MCF 10A (cell line): ENCODE measurements around the gene WWOX. TPM values are rescaled to one million over a fixed set of nuclear protein-coding genes. Genes with fewer than 3 reads are reported as not detected.

Experiments used
- BruUV-seq: library from RNA; stranded (reverse); fragments of 400-500 nt; replicated peaks from 2 replicates; lab custom pipeline; 2021; lab: Mats Ljungman, UMichigan
- CTCF ChIA-PET: fragments of 300-600 bp; sonication (Branson Sonifier 250); formaldehyde crosslinking; extraction: SDS; loops from one replicate; lab custom pipeline; 2021; ENCODE audit warnings: antibody characterized with exemption, inconsistent platforms; lab: Yijun Ruan, JAX
- POLR2A ChIA-PET: fragments of 300-600, 350-650 bp; sonication (Branson Sonifier 250); formaldehyde crosslinking; extraction: SDS; loops from one replicate; lab custom pipeline; 2020; ENCODE audit warnings: antibody characterized with exemption, inconsistent platforms; lab: Yijun Ruan, JAX
- DNase-seq: peaks from one replicate; pipeline ENCODE4 v3.0.0-alpha.2; 2018; ENCODE audit not compliant: unreplicated experiment
- H3K27ac Mint-ChIP-seq: one replicate; pipeline ENCODE4 v1.8.0; 2022; ENCODE audit warnings: mild to moderate bottlenecking, low read depth, mixed read lengths; ENCODE audit not compliant: unreplicated experiment
- H3K27me3 Mint-ChIP-seq: one replicate; pipeline ENCODE4 v1.8.0; 2022; ENCODE audit warnings: mixed read lengths; ENCODE audit not compliant: insufficient read depth, unreplicated experiment
- H3K36me3 Mint-ChIP-seq: one replicate; pipeline ENCODE4 v1.8.0; 2022; ENCODE audit warnings: mild to moderate bottlenecking, moderate library complexity, mixed read lengths; ENCODE audit not compliant: insufficient read depth, unreplicated experiment
- H3K4me1 Mint-ChIP-seq: one replicate; pipeline ENCODE4 v1.8.0; 2022; ENCODE audit warnings: mixed read lengths; ENCODE audit not compliant: insufficient read depth, unreplicated experiment
- H3K4me3 Mint-ChIP-seq: one replicate; pipeline ENCODE4 v1.8.0; 2022; ENCODE audit warnings: mild to moderate bottlenecking, moderate library complexity, mixed read lengths; ENCODE audit not compliant: unreplicated experiment
- H3K9me3 Mint-ChIP-seq: one replicate; pipeline ENCODE4 v1.8.0; 2022; ENCODE audit warnings: mixed read lengths; ENCODE audit not compliant: unreplicated experiment
- CTCF ChIP-seq: fragments of 200-600 bp; IDR thresholded peaks from one replicate; pipeline ENCODE4 v1.8.0; 2022; ENCODE audit warnings: antibody characterized with exemption, mild to moderate bottlenecking; ENCODE audit not compliant: unreplicated experiment
- intact Hi-C: fragments of 100-400 bp; cut with micrococcal nuclease; formaldehyde crosslinking; loops from 2 replicates; pipeline ENCODE4 v1.14.1; 2022
- total RNA-seq: library from RNA; stranded (reverse); gene quantifications from 2 replicates; pipeline ENCODE4 v1.2.3, GENCODE V29; 2022

The WWOX gene
- total RNA-seq, 1 experiment from 2014 or later, result 18.1 TPM

- H3K27me3 Mint-ChIP-seq, result no peaks in the 10 kb centered on the region
- no TSS peak for BruUV-seq
- ChIA-PET POLR2A (interaction anchor here (0.6 to 1.1 kb wide), 2 partner anchors 14 to 737 kb away, joined by 3 read pairs; no protein-coding TSS in a partner anchor), CTCF (interaction anchor here (0.7 kb wide), 1 partner anchor 24 kb away, joined by 4 read pairs; no protein-coding TSS in a partner anchor)
- DNase-seq, result no peak
- H3K27ac Mint-ChIP-seq, result no peak overlapping the region
- H3K4me3 Mint-ChIP-seq, result no peak overlapping the region
- H3K9me3 Mint-ChIP-seq, result no peaks in the 10 kb centered on the region
- TF ChIP-seq CTCF, result no peak
- H3K36me3 Mint-ChIP-seq, result no peaks in the 10 kb centered on the region
- intact Hi-C loops, result no loop called here
- H3K4me1 Mint-ChIP-seq, result no peaks in the 10 kb centered on the region
Observed at GRCh38 chr16:79042886-79043285, 943.4 kb downstream of the WWOX start.

- no peak overlapping the region for H3K4me3 Mint-ChIP-seq
- no TSS peak for BruUV-seq
Observed at GRCh38 chr16:79045191-79045590, 945.7 kb downstream of the WWOX start.

GRCh38 chr16:79047337-79047736 is 947.9 kb downstream of the WWOX start:
- TF ChIP-seq CTCF, result peak; percentile 50
- intact Hi-C loops, result loop anchor here (5.0 kb wide), 1 partner anchor 555 kb away; the partner anchor contains the start of gene MAF
- BruUV-seq, result no TSS peak
- Mint-ChIP-seq H3K9me3 (no peaks in the 10 kb centered on the region), H3K27ac (no peak overlapping the region), H3K27me3 (no peaks in the 10 kb centered on the region), H3K4me3 (no peak overlapping the region), H3K4me1 (peaks cover 6% of the 10 kb centered on the region), H3K36me3 (no peaks in the 10 kb centered on the region)
- DNase-seq, result peak; percentile 25
- POLR2A ChIA-PET, result interaction anchor here (0.6 kb wide), 1 partner anchor 143 kb away, joined by 3 read pairs; no protein-coding TSS in a partner anchor
- CTCF ChIA-PET, result interaction anchor here (0.6 to 1.9 kb wide), 11 partner anchors 10 to 914 kb away, joined by 3 to 9 read pairs (median 4); no protein-coding TSS in a partner anchor

More at GRCh38 chr16:79045191-79045590, 945.7 kb downstream of the WWOX start:
- ChIA-PET POLR2A (interaction anchor here (1.0 kb wide), 1 partner anchor 53 kb away, joined by 3 read pairs; no protein-coding TSS in a partner anchor), CTCF (interaction anchor here (1.2 to 1.6 kb wide), 2 partner anchors 1421 to 1481 kb away, joined by 3 to 6 read pairs; no protein-coding TSS in a partner anchor)
- Mint-ChIP-seq H3K27ac (no peak overlapping the region), H3K36me3 (no peaks in the 10 kb centered on the region), H3K9me3 (no peaks in the 10 kb centered on the region), H3K27me3 (no peaks in the 10 kb centered on the region), H3K4me1 (peaks cover 2% of the 10 kb centered on the region)
- TF ChIP-seq CTCF, result no peak
- intact Hi-C loops, result loop anchor here (5.0 kb wide), 1 partner anchor 557 kb away; the partner anchor contains the start of gene MAF
- no peak for DNase-seq

GRCh38 chr16:79049040-79049439 is 949.6 kb downstream of the WWOX start:
- CTCF ChIA-PET, result interaction anchor here (0.9 kb wide), 2 partner anchors 170 to 251 kb away, joined by 3 read pairs; no protein-coding TSS in a partner anchor
- Mint-ChIP-seq H3K4me1 (peaks cover 6% of the 10 kb centered on the region), H3K9me3 (no peaks in the 10 kb centered on the region), H3K36me3 (no peaks in the 10 kb centered on the region), H3K27me3 (no peaks in the 10 kb centered on the region), H3K4me3 (no peak overlapping the region), H3K27ac (no peak overlapping the region)
- no TSS peak for BruUV-seq
- intact Hi-C loops, result loop anchor here (5.0 kb wide), 1 partner anchor 553 kb away; the partner anchor contains the start of gene MAF
- no peak for TF ChIP-seq CTCF
- DNase-seq, result no peak
- POLR2A ChIA-PET, result no interaction called here
